HepG2 (cell line): Measurements from ENCODE around the gene CAMTA1. TPM values are rescaled to one million over a fixed set of nuclear protein-coding genes. Genes with fewer than 3 reads are reported as not detected.

Source experiments
- CBX2 ChIP-seq, 2 experiments: fragments of 200-600 bp in 1 of 2; sonication (generic); formaldehyde crosslinking in 1 of 2; IDR thresholded peaks; 2 replicates each; pipeline versions ENCODE4 v1.7.0 to v1.8.1; 2018 to 2022; ENCODE audit warnings: low read depth in 2 of 2, low read length in 1 of 2, mild to moderate bottlenecking in 1 of 2, missing genetic modification reagents in 1 of 2
- CBX5 ChIP-seq: sonication (generic); formaldehyde crosslinking; IDR thresholded peaks from 2 replicates; pipeline ENCODE4 v1.4.0; 2020; ENCODE audit warnings: missing genetic modification reagents, borderline replicate concordance
- DNMT1 ChIP-seq: sonication (generic); formaldehyde crosslinking; IDR thresholded peaks from 2 replicates; pipeline ENCODE4 v1.5.1; 2020; ENCODE audit warnings: mild to moderate bottlenecking, missing genetic modification reagents
- GLI4 ChIP-seq: sonication (generic); formaldehyde crosslinking; IDR thresholded peaks from 2 replicates; pipeline ENCODE4 v1.5.1; 2020; ENCODE audit warnings: missing genetic modification reagents, mild to moderate bottlenecking, moderate library complexity, borderline replicate concordance
- KLF12 ChIP-seq: sonication (generic); formaldehyde crosslinking; IDR thresholded peaks from 2 replicates; pipeline ENCODE4 v1.4.0; 2020; ENCODE audit warnings: missing genetic modification reagents, borderline replicate concordance
- KLF15 ChIP-seq: sonication (generic); formaldehyde crosslinking; IDR thresholded peaks from 2 replicates; pipeline ENCODE4 v1.8.1; 2023; ENCODE audit warnings: borderline replicate concordance, mild to moderate bottlenecking, inconsistent platforms, missing genetic modification reagents, mixed read lengths
- MBNL3 ChIP-seq: fragments of 250-450 bp; sonication (Bioruptor Pico); conservative IDR thresholded peaks from 2 replicates; pipeline ENCODE4 v1.8.0; 2022; ENCODE audit warnings: mild to moderate bottlenecking, inconsistent platforms
- POLR2A ChIP-seq, 2 experiments: IDR thresholded peaks; 2 replicates each; pipeline ENCODE4 v1.6.1; 2011; ENCODE audit warnings: low read depth in 2 of 2, low read length in 2 of 2, mild to moderate bottlenecking in 1 of 2, moderate library complexity in 1 of 2; ENCODE audit not compliant: insufficient read depth in 1 of 2
- POLR2AphosphoS5 ChIP-seq: IDR thresholded peaks from 2 replicates; pipeline ENCODE4 v1.6.1; 2012; ENCODE audit warnings: low read depth, low read length
- RELA ChIP-seq: sonication (generic); formaldehyde crosslinking; IDR thresholded peaks from 2 replicates; pipeline ENCODE4 v1.4.0; 2020; ENCODE audit warnings: missing genetic modification reagents
- RNF2 ChIP-seq: fragments of 450-650 bp; conservative IDR thresholded peaks from 2 replicates; pipeline ENCODE4 v1.6.1; 2016; ENCODE audit warnings: low read depth
- RORA ChIP-seq: sonication (generic); formaldehyde crosslinking; IDR thresholded peaks from 2 replicates; pipeline ENCODE4 v1.5.0; 2020; ENCODE audit warnings: mild to moderate bottlenecking, missing genetic modification reagents, moderate library complexity
- ZBTB38 ChIP-seq: sonication (generic); formaldehyde crosslinking; IDR thresholded peaks from 2 replicates; pipeline ENCODE4 v1.5.1; 2020; ENCODE audit warnings: mild to moderate bottlenecking, missing genetic modification reagents
- ZNF121 ChIP-seq: sonication (generic); formaldehyde crosslinking; IDR thresholded peaks from 2 replicates; pipeline ENCODE4 v1.5.0; 2020; ENCODE audit warnings: mild to moderate bottlenecking, missing genetic modification reagents
- ZNF225 ChIP-seq: sonication (generic); formaldehyde crosslinking; IDR thresholded peaks from 2 replicates; pipeline ENCODE4 v1.4.0; 2020; ENCODE audit warnings: mild to moderate bottlenecking, missing genetic modification reagents
- ZNF33A ChIP-seq: sonication (generic); formaldehyde crosslinking; IDR thresholded peaks from 2 replicates; pipeline ENCODE4 v1.5.1; 2020; ENCODE audit warnings: missing genetic modification reagents, mild to moderate bottlenecking, moderate library complexity, borderline replicate concordance
- ZNF354B ChIP-seq: sonication (generic); formaldehyde crosslinking; IDR thresholded peaks from 2 replicates; pipeline ENCODE4 v1.8.0; 2022; ENCODE audit warnings: mild to moderate bottlenecking, missing genetic modification reagents
- ZNF577 ChIP-seq: sonication (generic); formaldehyde crosslinking; IDR thresholded peaks from 2 replicates; pipeline ENCODE4 v1.4.0; 2020; ENCODE audit warnings: mild to moderate bottlenecking, low read depth, missing genetic modification reagents, borderline replicate concordance
- ZNF674 ChIP-seq: sonication (generic); formaldehyde crosslinking; IDR thresholded peaks from 2 replicates; pipeline ENCODE4 v1.5.0; 2020; ENCODE audit warnings: low read depth, mild to moderate bottlenecking, missing genetic modification reagents
- polyA plus RNA-seq, 8 experiments: library from polyadenylated mRNA; depleted of rRNA in 3 of 8; stranded (reverse) in 7 of 8; unstranded in 1 of 8; fragments of >200 nt; fragmentation: Illumina TruSeq in 4 of 8; extraction: Trizol in 4 of 8; gene quantifications; 2 replicates each; pipeline versions ENCODE4 v1.2.1 to v1.2.3, GENCODE V29; 2011 to 2016; ENCODE audit warnings: low read depth in 4 of 8, missing spikeins in 1 of 8, mixed read lengths in 1 of 8; ENCODE audit not compliant: insufficient read depth in 1 of 8
- total RNA-seq, 5 experiments: library from RNA; depleted of rRNA; stranded (reverse); fragments of >200 nt; fragmentation: Illumina TruSeq; extraction: Trizol; gene quantifications; 2 replicates each; pipeline ENCODE4 v1.2.3, GENCODE V29; 2016; ENCODE audit warnings: low read depth in 1 of 5
- TF ChIP-seq, protein P1 (sequence below): IDR thresholded peaks from 2 replicates; pipeline ENCODE4 v1.6.1; 2018; ENCODE audit warnings: missing genetic modification reagents, mild to moderate bottlenecking, missing compliant biosample characterization
- TF ChIP-seq, protein P2 (sequence below): IDR thresholded peaks from 2 replicates; pipeline ENCODE4 v1.6.1; 2016; ENCODE audit warnings: missing compliant biosample characterization, missing genetic modification reagents, borderline replicate concordance
- TF ChIP-seq, protein P3 (sequence below): sonication (generic); formaldehyde crosslinking; IDR thresholded peaks from 2 replicates; pipeline ENCODE4 v1.8.1; 2023; ENCODE audit warnings: missing genetic modification reagents, mild to moderate bottlenecking, borderline replicate concordance
- TF ChIP-seq, protein P4 (sequence below): sonication (generic); formaldehyde crosslinking; IDR thresholded peaks from 2 replicates; pipeline ENCODE4 v1.4.0; 2020; ENCODE audit warnings: missing genetic modification reagents; ENCODE audit errors: not compliant biosample characterization
- TF ChIP-seq, protein P5 (sequence below): sonication (generic); formaldehyde crosslinking; IDR thresholded peaks from 2 replicates; pipeline ENCODE4 v1.5.0; 2020; ENCODE audit warnings: mild to moderate bottlenecking, missing genetic modification reagents

Gene CAMTA1
- total and polyA plus RNA-seq, 2 of the 13 experiments (the other 11 are each of a cell fraction or from before 2014, with no cell fraction given): 25.0 to 36.4 TPM

DNA sequence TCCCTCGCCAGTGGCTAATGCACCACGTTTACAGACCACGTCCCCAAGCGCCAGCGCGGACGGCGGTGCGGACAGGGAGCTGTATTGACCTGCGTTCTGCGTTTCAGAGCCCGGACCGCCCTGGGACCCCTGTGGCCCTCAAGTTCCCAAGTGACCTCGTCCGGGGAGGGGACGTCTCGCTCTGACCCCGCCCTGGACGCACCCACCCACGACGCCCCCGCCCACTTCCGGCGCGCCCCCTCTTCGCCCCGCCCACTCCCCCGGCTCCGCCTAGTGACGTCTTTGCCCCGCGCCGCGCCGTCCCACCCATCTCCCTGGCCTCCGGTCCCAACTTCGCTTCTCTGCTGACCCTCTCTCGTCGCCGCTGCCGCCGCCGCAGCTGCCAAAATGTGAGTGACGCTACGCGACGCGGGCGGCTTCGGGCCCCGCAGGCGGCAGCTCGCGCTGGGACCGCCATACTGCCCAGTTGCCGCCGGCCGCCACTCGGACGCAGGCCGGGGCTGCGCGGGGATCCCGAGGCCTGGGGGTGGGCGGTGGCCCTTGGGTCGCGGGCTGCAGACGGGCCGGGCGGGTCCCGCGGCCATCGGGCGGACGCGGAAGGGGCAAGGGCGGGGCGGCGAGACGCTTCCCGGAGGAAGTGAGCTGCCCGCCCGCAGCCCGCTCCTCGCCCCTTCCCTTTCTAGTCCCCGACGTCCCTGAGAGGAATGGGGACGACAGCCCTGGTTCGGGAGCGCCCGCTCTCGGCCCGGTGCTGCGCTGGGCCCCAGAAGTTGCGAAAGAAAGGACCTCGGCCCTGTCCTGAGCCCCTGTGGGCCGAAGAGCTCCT is 986.0 kb downstream of the CAMTA1 start, which contains the start of gene VAMP3 (continued):
- TF ChIP-seq KLF12: 0 out of 2 replicates have a peak, but pooled peaks have one; percentile 44
- no peak for TF ChIP-seq RNF2
- no peak for TF ChIP-seq RORA (CRISPR knock-in tag)
- no peak for TF ChIP-seq ZNF121 (CRISPR knock-in tag)
- TF ChIP-seq, protein P1, sequence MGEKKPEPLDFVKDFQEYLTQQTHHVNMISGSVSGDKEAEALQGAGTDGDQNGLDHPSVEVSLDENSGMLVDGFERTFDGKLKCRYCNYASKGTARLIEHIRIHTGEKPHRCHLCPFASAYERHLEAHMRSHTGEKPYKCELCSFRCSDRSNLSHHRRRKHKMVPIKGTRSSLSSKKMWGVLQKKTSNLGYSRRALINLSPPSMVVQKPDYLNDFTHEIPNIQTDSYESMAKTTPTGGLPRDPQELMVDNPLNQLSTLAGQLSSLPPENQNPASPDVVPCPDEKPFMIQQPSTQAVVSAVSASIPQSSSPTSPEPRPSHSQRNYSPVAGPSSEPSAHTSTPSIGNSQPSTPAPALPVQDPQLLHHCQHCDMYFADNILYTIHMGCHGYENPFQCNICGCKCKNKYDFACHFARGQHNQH: no peak
- TF ChIP-seq POLR2A (IDR thresholded peaks at IDR 0.05; ENCODE audit: insufficient read depth in 1 of 2, low read depth in 2 of 2, low read length in 2 of 2): peak; percentile 51 to 76
- TF ChIP-seq, protein P2, sequence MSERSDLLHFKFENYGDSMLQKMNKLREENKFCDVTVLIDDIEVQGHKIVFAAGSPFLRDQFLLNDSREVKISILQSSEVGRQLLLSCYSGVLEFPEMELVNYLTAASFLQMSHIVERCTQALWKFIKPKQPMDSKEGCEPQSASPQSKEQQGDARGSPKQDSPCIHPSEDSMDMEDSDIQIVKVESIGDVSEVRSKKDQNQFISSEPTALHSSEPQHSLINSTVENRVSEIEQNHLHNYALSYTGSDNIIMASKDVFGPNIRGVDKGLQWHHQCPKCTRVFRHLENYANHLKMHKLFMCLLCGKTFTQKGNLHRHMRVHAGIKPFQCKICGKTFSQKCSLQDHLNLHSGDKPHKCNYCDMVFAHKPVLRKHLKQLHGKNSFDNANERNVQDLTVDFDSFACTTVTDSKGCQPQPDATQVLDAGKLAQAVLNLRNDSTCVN (CRISPR knock-in tag): peak; percentile 49; the same call in 1 of the 2 replicates
- TF ChIP-seq CBX2 (IDR thresholded peaks at IDR 0.05; ENCODE audit: low read depth, low read length): no peak
- TF ChIP-seq CBX2 (CRISPR knock-in tag; IDR thresholded peaks at IDR 0.05; ENCODE audit: low read depth): no peak
- TF ChIP-seq GLI4 (CRISPR knock-in tag): no peak
- TF ChIP-seq ZNF225 (CRISPR knock-in tag): 0 out of 2 replicates have a peak, but pooled peaks have one; percentile 40
- peak; percentile 73 for TF ChIP-seq POLR2AphosphoS5
- TF ChIP-seq ZNF577: no peak
- TF ChIP-seq KLF15 (CRISPR knock-in tag): no peak; the same call in 1 of the 2 replicates
- TF ChIP-seq, protein P3, sequence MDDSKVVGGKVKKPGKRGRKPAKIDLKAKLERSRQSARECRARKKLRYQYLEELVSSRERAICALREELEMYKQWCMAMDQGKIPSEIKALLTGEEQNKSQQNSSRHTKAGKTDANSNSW (CRISPR knock-in tag): 0 out of 2 replicates have a peak, but pooled peaks have one; percentile 50
- TF ChIP-seq MBNL3 (CRISPR knock-in tag): no peak
- no peak for TF ChIP-seq CBX5 (CRISPR knock-in tag)
- no peak for TF ChIP-seq ZNF674
- no peak for TF ChIP-seq ZNF33A
- peak; percentile 68; the same call in 1 of the 2 replicates for TF ChIP-seq ZBTB38 (CRISPR knock-in tag)
- TF ChIP-seq, protein P4, sequence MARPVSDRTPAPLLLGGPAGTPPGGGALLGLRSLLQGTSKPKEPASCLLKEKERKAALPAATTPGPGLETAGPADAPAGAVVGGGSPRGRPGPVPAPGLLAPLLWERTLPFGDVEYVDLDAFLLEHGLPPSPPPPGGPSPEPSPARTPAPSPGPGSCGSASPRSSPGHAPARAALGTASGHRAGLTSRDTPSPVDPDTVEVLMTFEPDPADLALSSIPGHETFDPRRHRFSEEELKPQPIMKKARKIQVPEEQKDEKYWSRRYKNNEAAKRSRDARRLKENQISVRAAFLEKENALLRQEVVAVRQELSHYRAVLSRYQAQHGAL (CRISPR knock-in tag): no peak
- no peak for TF ChIP-seq ZNF354B (CRISPR knock-in tag)
- no peak for TF ChIP-seq DNMT1 (CRISPR knock-in tag)
- TF ChIP-seq, protein P5, sequence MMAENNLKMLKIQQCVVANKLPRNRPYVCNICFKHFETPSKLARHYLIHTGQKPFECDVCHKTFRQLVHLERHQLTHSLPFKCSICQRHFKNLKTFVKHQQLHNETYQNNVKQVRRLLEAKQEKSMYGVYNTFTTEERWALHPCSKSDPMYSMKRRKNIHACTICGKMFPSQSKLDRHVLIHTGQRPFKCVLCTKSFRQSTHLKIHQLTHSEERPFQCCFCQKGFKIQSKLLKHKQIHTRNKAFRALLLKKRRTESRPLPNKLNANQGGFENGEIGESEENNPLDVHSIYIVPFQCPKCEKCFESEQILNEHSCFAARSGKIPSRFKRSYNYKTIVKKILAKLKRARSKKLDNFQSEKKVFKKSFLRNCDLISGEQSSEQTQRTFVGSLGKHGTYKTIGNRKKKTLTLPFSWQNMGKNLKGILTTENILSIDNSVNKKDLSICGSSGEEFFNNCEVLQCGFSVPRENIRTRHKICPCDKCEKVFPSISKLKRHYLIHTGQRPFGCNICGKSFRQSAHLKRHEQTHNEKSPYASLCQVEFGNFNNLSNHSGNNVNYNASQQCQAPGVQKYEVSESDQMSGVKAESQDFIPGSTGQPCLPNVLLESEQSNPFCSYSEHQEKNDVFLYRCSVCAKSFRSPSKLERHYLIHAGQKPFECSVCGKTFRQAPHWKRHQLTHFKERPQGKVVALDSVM (CRISPR knock-in tag): peak; percentile 51; the same call in 1 of the 2 replicates
- no peak for TF ChIP-seq RELA (CRISPR knock-in tag)
